BLaER1 treated with 17β-estradiol and CSF1 and Interleukin-3, amounts not matched to agents 10 nM and 100 nM (cell line): ENCODE data around the gene PIK3C2A.

ENCODE experiments used
- H3K27ac ChIP-seq, 11 experiments: shearing (Covaris generic); formaldehyde crosslinking; 2 replicates each; pipeline ENCODE4 v1.8.1; 2022
- H3K27me3 ChIP-seq, 11 experiments: shearing (Covaris generic); formaldehyde crosslinking; 2 replicates each; pipeline ENCODE4 v1.8.1; 2022
- H3K36me3 ChIP-seq, 11 experiments: shearing (Covaris generic); formaldehyde crosslinking; 2 replicates each; pipeline ENCODE4 v1.8.1; 2022
- H3K4me1 ChIP-seq, 10 experiments: shearing (Covaris generic); formaldehyde crosslinking; 2 replicates each; pipeline ENCODE4 v1.8.1; 2022
- H3K4me2 ChIP-seq, 11 experiments: shearing (Covaris generic); formaldehyde crosslinking; 2 replicates each; pipeline ENCODE4 v1.8.1; 2022
- H3K4me3 ChIP-seq, 10 experiments: shearing (Covaris generic); formaldehyde crosslinking; 2 replicates each; pipeline ENCODE4 v1.8.1; 2022
- H3K9ac ChIP-seq, 11 experiments: shearing (Covaris generic); formaldehyde crosslinking; 2 replicates each; pipeline ENCODE4 v1.8.1; 2022
- H3K9me3 ChIP-seq, 11 experiments: shearing (Covaris generic); formaldehyde crosslinking; replicated peaks in 1 of 11; 2 replicates each; pipeline ENCODE4 v1.8.1; 2022
- H4K20me1 ChIP-seq, 11 experiments: shearing (Covaris generic); formaldehyde crosslinking; 2 replicates each; pipeline ENCODE4 v1.8.1; 2022
- Cebpa-rat ChIP-seq, 11 experiments: shearing (Covaris generic); IDR thresholded peaks; 2 replicates each; pipeline ENCODE4 v1.8.1; 2022

Gene PIK3C2A

GRCh38 chr11:17169876-17170275 lies 37.9 kb downstream of the PIK3C2A start:
- Histone ChIP-seq H3K4me1 (peaks cover 0 to 19% (median 7%) of the 10 kb centered on the region in 10 experiments; a peak in 13 of 20 replicates), H3K9ac (no peak overlapping the region), H3K27ac (no peak overlapping the region), H4K20me1 (peaks cover 0 to 21% (median 0%) of the 10 kb centered on the region in 11 experiments; a peak in 6 of 22 replicates), H3K4me3 (no peak overlapping the region), H3K9me3 (no peaks in the 10 kb centered on the region), H3K36me3 (peaks cover 20 to 52% (median 45%) of the 10 kb centered on the region in 11 experiments), H3K4me2 (no peak overlapping the region), H3K27me3 (no peaks in the 10 kb centered on the region)
- no peak for TF ChIP-seq Cebpa-rat (IDR thresholded peaks at IDR 0.05)

- Histone ChIP-seq H3K27ac (peak overlapping the region in 5 of 11 experiments; percentile 12 to 59 (median 40); a peak in 7 of 22 replicates), H3K27me3 (no peaks in the 10 kb centered on the region), H3K4me1 (peaks cover 17 to 65% (median 46%) of the 10 kb centered on the region in 10 experiments), H3K36me3 (peaks cover 23 to 53% (median 46%) of the 10 kb centered on the region in 11 experiments), H3K9me3 (no peaks in the 10 kb centered on the region), H4K20me1 (peaks cover 0 to 10% (median 0%) of the 10 kb centered on the region in 11 experiments; a peak in 2 of 22 replicates), H3K4me3 (0 out of 20 replicates have a peak overlapping the region, but pooled peaks of 1 of the 10 experiments have one; percentile 32), H3K4me2 (peak overlapping the region in 7 of 11 experiments; percentile 14 to 87 (median 79); a peak in 14 of 22 replicates), H3K9ac (no peak overlapping the region)
- no peak for TF ChIP-seq Cebpa-rat (IDR thresholded peaks at IDR 0.05)
These were observed 42.4 kb downstream of the PIK3C2A start for GRCh38 chr11:17165247-17165890.

DNA sequence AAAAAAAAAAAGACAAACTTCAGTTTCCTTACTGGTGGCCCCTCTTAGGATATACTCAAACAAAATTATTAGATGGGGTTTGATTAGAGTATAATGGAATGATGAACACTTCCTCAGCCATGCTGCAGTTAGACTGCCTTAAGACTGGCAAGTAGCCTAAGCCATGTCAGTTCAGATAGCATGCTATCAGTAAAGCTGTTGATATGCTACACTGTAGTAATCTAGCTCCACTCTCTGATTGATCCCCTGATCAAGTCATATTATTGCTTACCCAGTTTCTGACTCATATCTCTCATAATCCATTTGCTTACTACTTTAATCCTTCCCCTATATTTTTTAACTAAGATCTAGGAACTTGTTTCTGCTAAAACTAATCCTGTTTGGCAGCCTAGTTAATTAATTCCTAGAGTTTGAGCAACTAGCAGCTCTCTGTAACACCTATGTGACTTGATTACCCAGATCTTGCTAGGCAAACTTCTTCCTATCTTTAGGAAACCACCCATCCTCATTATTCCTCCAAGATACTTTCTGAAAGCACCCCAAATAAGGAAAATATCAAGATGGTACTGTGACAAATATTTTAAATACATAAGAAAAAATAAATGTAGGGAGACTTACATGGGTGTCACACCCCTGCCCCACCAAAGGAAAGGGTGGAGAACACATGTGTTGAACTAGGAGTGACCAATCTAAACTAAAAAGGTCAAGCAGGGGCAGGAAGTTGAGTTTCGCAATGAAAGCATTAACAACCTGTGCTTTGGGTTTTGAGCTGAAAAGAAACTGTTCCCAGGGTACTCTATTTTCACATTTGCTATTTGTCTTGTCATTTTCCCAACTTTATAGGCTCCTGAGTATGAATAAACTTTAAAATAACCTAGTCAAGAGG lies 43.2 kb downstream of the PIK3C2A start:
- Histone ChIP-seq H3K27ac (peak overlapping the region in 5 of 11 experiments; percentile 12 to 59 (median 40); a peak in 8 of 22 replicates), H3K4me2 (peak overlapping the region in 7 of 11 experiments; percentile 14 to 87 (median 79); a peak in 14 of 22 replicates), H3K36me3 (peaks cover 22 to 51% (median 46%) of the 10 kb centered on the region in 11 experiments), H3K27me3 (no peaks in the 10 kb centered on the region), H4K20me1 (peaks cover 0 to 17% (median 0%) of the 10 kb centered on the region in 11 experiments; a peak in 6 of 22 replicates), H3K9ac (no peak overlapping the region), H3K4me3 (0 out of 20 replicates have a peak overlapping the region, but pooled peaks of 1 of the 10 experiments have one; percentile 32), H3K4me1 (peaks cover 20 to 72% (median 53%) of the 10 kb centered on the region in 10 experiments), H3K9me3 (no peaks in the 10 kb centered on the region)
- peak in 4 of 11 experiments; percentile 41 to 67 (median 44); a peak in 4 of 22 replicates for TF ChIP-seq Cebpa-rat (IDR thresholded peaks at IDR 0.05)

- Histone ChIP-seq H3K9me3 (no peaks in the 10 kb centered on the region), H3K4me3 (no peak overlapping the region), H3K36me3 (peaks cover 14 to 45% (median 37%) of the 10 kb centered on the region in 11 experiments), H3K27me3 (no peaks in the 10 kb centered on the region), H3K4me2 (peak overlapping the region in 6 of 11 experiments; percentile 51 to 87 (median 82); a peak in 10 of 22 replicates), H3K4me1 (peaks cover 20 to 81% (median 54%) of the 10 kb centered on the region in 10 experiments), H4K20me1 (peaks cover 0 to 26% (median 0%) of the 10 kb centered on the region in 11 experiments; a peak in 6 of 22 replicates), H3K27ac (peak overlapping the region in 4 of 11 experiments; percentile 11 to 71 (median 50); a peak in 7 of 22 replicates), H3K9ac (no peak overlapping the region)
- TF ChIP-seq Cebpa-rat (IDR thresholded peaks at IDR 0.05), result no peak
These were observed 44.0 kb downstream of the PIK3C2A start for GRCh38 chr11:17163736-17164135.

- Histone ChIP-seq H4K20me1 (peaks cover 0 to 26% (median 0%) of the 10 kb centered on the region in 11 experiments; a peak in 6 of 22 replicates), H3K4me3 (no peak overlapping the region), H3K27ac (peak overlapping the region in 4 of 11 experiments; percentile 23 to 71 (median 36); a peak in 4 of 22 replicates), H3K9me3 (no peaks in the 10 kb centered on the region), H3K4me2 (peak overlapping the region in 6 of 11 experiments; percentile 51 to 87 (median 82); a peak in 9 of 22 replicates), H3K36me3 (peaks cover 9 to 40% (median 33%) of the 10 kb centered on the region in 11 experiments), H3K4me1 (peaks cover 20 to 85% (median 54%) of the 10 kb centered on the region in 10 experiments), H3K9ac (no peak overlapping the region), H3K27me3 (no peaks in the 10 kb centered on the region)
- no peak for TF ChIP-seq Cebpa-rat (IDR thresholded peaks at IDR 0.05)
These were observed 44.5 kb downstream of the PIK3C2A start for GRCh38 chr11:17163291-17163690.

DNA sequence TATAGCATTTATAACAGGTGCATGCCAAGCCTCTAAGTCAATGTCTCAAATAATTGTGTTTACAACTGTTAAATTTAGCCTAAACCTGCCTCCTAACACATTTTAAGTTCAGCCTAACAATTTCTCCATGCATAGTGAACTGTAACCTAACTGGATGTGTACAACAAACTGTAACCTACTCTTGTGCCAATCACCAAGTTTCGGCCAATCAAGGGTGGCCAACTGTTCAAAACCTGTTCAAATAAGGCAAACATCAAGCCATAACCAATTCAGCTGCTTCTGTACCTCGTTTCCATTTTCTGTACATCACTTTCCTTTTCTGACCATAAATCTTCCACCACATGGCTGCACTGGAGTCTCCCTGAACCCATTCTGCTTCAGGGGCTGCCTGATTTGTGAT lies 45.4 kb downstream of the PIK3C2A start:
- H3K4me3 ChIP-seq, result no peak overlapping the region; a peak in 1 of 20 replicates
- H3K4me2 ChIP-seq, result peak overlapping the region; percentile 19 to 87 (median 60); a peak in 16 of 22 replicates
- peaks cover 0 to 26% (median 0%) of the 10 kb centered on the region in 11 experiments; a peak in 6 of 22 replicates for H4K20me1 ChIP-seq
- TF ChIP-seq Cebpa-rat (IDR thresholded peaks at IDR 0.05), result no peak
- peak overlapping the region in 2 of 11 experiments; percentile 47 to 56; a peak in 2 of 22 replicates for H3K9ac ChIP-seq
- peak overlapping the region in 5 of 11 experiments; percentile 44 to 79 (median 71); a peak in 8 of 22 replicates for H3K27ac ChIP-seq
- H3K9me3 ChIP-seq, result no peaks in the 10 kb centered on the region
- H3K27me3 ChIP-seq, result no peaks in the 10 kb centered on the region
- H3K36me3 ChIP-seq, result peaks cover 5 to 31% (median 24%) of the 10 kb centered on the region in 11 experiments; a peak in 20 of 22 replicates
- peaks cover 20 to 85% (median 54%) of the 10 kb centered on the region in 10 experiments for H3K4me1 ChIP-seq

GRCh38 chr11:17161515-17161914 lies 46.3 kb downstream of the PIK3C2A start:
- no peaks in the 10 kb centered on the region for H3K9me3 ChIP-seq
- peaks cover 0 to 26% (median 0%) of the 10 kb centered on the region in 11 experiments; a peak in 6 of 22 replicates for H4K20me1 ChIP-seq
- H3K4me2 ChIP-seq, result peak overlapping the region; percentile 19 to 87 (median 60); a peak in 21 of 22 replicates
- no peak overlapping the region for H3K4me3 ChIP-seq
- no peak for TF ChIP-seq Cebpa-rat (IDR thresholded peaks at IDR 0.05)
- H3K36me3 ChIP-seq, result peaks cover 0 to 23% (median 16%) of the 10 kb centered on the region in 11 experiments; a peak in 13 of 22 replicates
- H3K4me1 ChIP-seq, result peaks cover 20 to 82% (median 54%) of the 10 kb centered on the region in 10 experiments
- peak overlapping the region in 3 of 11 experiments; percentile 26 to 56 (median 47); a peak in 5 of 22 replicates for H3K9ac ChIP-seq
- peak overlapping the region in 5 of 11 experiments; percentile 44 to 79 (median 71); a peak in 10 of 22 replicates for H3K27ac ChIP-seq
- H3K27me3 ChIP-seq, result no peaks in the 10 kb centered on the region

GRCh38 chr11:17159441-17159840 lies 48.3 kb downstream of the PIK3C2A start:
- H3K4me3 ChIP-seq, result no peak overlapping the region
- H4K20me1 ChIP-seq, result peaks cover 0 to 26% (median 0%) of the 10 kb centered on the region in 11 experiments; a peak in 5 of 22 replicates
- H3K9me3 ChIP-seq, result no peaks in the 10 kb centered on the region
- no peaks in the 10 kb centered on the region for H3K27me3 ChIP-seq
- peaks cover 0 to 32% (median 11%) of the 10 kb centered on the region in 11 experiments; a peak in 8 of 22 replicates for H3K36me3 ChIP-seq
- H3K4me2 ChIP-seq, result peak overlapping the region in 4 of 11 experiments; percentile 79 to 87 (median 85); a peak in 7 of 22 replicates
- peak overlapping the region in 2 of 11 experiments; percentile 30 to 71; a peak in 2 of 22 replicates for H3K27ac ChIP-seq
- no peak overlapping the region for H3K9ac ChIP-seq
- no peak for TF ChIP-seq Cebpa-rat (IDR thresholded peaks at IDR 0.05)
- peaks cover 17 to 72% (median 46%) of the 10 kb centered on the region in 10 experiments for H3K4me1 ChIP-seq
